ENCODE results near the gene UBE2H. TPM values are rescaled to one million over a fixed set of nuclear protein-coding genes. Genes with fewer than 3 reads are reported as not detected.
A peak's percentile ranks its signal among the peaks of the same experiment; 100 is the strongest.

UBE2H gene
- polyA plus RNA-seq, 1 of the 3 experiments (the other 2 are of a cell fraction): 129 TPM

DNA sequence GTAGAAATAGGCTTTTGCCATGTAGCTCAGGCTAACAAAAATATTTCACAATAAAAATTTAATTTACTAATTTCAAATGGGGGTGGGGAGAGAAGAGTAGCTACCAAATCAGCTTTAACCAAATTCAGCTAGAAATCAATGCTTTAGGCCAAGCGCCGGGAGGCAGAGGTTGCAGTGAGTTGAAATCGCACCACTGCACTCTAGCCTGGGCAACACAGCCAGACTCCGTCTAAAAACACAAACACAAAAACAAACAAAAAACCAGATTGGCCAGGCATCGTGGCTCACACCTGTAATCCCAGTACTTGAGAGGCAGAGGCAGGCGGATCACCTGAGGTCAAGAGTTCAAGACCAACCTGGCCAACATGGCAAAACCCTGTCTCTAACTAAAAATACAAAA is 9.4 kb downstream of the UBE2H start (continued):
- TF ChIP-seq FOXM1 (IDR thresholded peaks at IDR 0.05; ENCODE audit: low read depth) (no peak), ELF1 (IDR thresholded peaks at IDR 0.05) (no peak), EP300 (IDR thresholded peaks at IDR 0.05; ENCODE audit: borderline replicate concordance in 1 of 2, low read depth in 1 of 2, low read length in 1 of 2) (no peak), TEAD4 (IDR thresholded peaks at IDR 0.05; ENCODE audit: borderline replicate concordance, insufficient read depth) (no peak), RXRA (IDR thresholded peaks at IDR 0.05; ENCODE audit: borderline replicate concordance, low read depth) (no peak), RFX5 (IDR thresholded peaks at IDR 0.05; ENCODE audit: low read length) (no peak), EZH2phosphoT487 (IDR thresholded peaks at IDR 0.05; ENCODE audit: borderline replicate concordance, low read depth) (no peak)

DNA sequence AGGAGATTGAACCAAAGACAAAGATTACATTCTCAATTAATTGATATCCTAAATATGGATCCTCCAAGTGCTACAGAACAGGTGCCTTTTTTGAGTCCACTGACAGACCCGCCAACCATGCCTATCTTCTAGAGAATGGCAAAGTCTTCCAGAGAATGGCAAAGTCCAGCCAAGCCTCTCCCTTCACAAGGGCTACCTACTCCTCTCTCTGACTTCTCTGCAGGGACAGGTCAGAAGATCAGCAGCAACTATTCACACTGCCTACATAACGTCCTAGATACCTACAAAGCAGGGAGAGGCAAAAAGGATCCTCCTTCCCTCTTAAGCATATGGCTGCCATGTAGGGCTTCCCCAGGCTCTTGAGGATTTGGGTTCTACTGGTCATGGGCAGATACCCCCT is 12.4 kb downstream of the UBE2H start:
- H4K20me1 ChIP-seq (ENCODE audit: insufficient read depth): peaks cover 98% of the 10 kb centered on the region
- WGBS (ENCODE audit: low lambda C conversion rate): 95% methylated on average over 2 of the region's 2 CpGs
- POLR2A ChIA-PET: no interaction called here
- H3K4me3 ChIP-seq (ENCODE audit: low read depth in 2 of 2, low read length in 1 of 2): no peak overlapping the region
- peaks cover 14% of the 10 kb centered on the region for H3F3A ChIP-seq (replicated peaks; ENCODE audit: insufficient read depth)
- CTCF ChIA-PET: no interaction called here
- DNase-seq: no peak
- H3K27ac ChIP-seq (ENCODE audit: low read depth in 2 of 2, low read length in 1 of 2): no peak overlapping the region
- no peak overlapping the region for H3K9ac ChIP-seq
- no peaks in the 10 kb centered on the region for H3K9me3 ChIP-seq
- H3K36me3 ChIP-seq (replicated peaks in 1 of 2; ENCODE audit: control insufficient read depth in 1 of 2, insufficient read depth in 2 of 2, low read length in 1 of 2): peaks cover 5 to 63% of the 10 kb centered on the region in 2 experiments
- no peaks in the 10 kb centered on the region for H3K9me2 ChIP-seq
- no peaks in the 10 kb centered on the region for H3K27me3 ChIP-seq (ENCODE audit: insufficient read depth)
- peaks cover 100% of the 10 kb centered on the region for H3K79me2 ChIP-seq (ENCODE audit: insufficient read depth)
- H2AFZ ChIP-seq (ENCODE audit: low read depth): no peak overlapping the region
- H3K4me2 ChIP-seq: no peak overlapping the region
- TF ChIP-seq SIN3A (IDR thresholded peaks at IDR 0.05; ENCODE audit: borderline replicate concordance, low read depth, low read length): no peak
- TF ChIP-seq NRF1 (IDR thresholded peaks at IDR 0.05; ENCODE audit: low read depth, low read length): no peak
- TF ChIP-seq USF2 (IDR thresholded peaks at IDR 0.05; ENCODE audit: borderline replicate concordance, low read depth, low read length): no peak
- no peak for TF ChIP-seq ELF1 (IDR thresholded peaks at IDR 0.05)
- no peak for TF ChIP-seq RXRA (IDR thresholded peaks at IDR 0.05; ENCODE audit: borderline replicate concordance, low read depth)
- TF ChIP-seq GABPA (IDR thresholded peaks at IDR 0.05; ENCODE audit: low read depth): no peak
- TF ChIP-seq TCF12 (IDR thresholded peaks at IDR 0.05): no peak
- TF ChIP-seq YY1 (IDR thresholded peaks at IDR 0.05; ENCODE audit: low read depth): no peak
- no peak for TF ChIP-seq RCOR1 (IDR thresholded peaks at IDR 0.05; ENCODE audit: low read length)
- peaks cover 0 to 4% of the 10 kb centered on the region in 2 experiments; a peak in 1 of 4 replicates for H3K4me1 ChIP-seq (ENCODE audit: control insufficient read depth in 1 of 2, insufficient read depth in 2 of 2, low read depth in 1 of 2, low read length in 1 of 2)

- TF ChIP-seq SMC3 (IDR thresholded peaks at IDR 0.05; ENCODE audit: low read depth, low read length) (no peak), RXRA (IDR thresholded peaks at IDR 0.05; ENCODE audit: borderline replicate concordance, low read depth) (no peak), GATA2 (CRISPR knock-in tag; IDR thresholded peaks at IDR 0.05) (no peak), MEF2A (IDR thresholded peaks at IDR 0.05; ENCODE audit: borderline replicate concordance, low read depth) (no peak), TCF12 (IDR thresholded peaks at IDR 0.05) (0 out of 2 replicates have a peak, but pooled peaks have one; percentile 9), TEAD4 (IDR thresholded peaks at IDR 0.05; ENCODE audit: borderline replicate concordance, insufficient read depth) (no peak)
These were observed 12.9 kb downstream of the UBE2H start for GRCh38 chr7:129939881-129940280.

More at GRCh38 chr7:129939881-129940280, 12.9 kb downstream of the UBE2H start:
- Histone ChIP-seq H2AFZ (ENCODE audit: low read depth) (no peak overlapping the region), H3K27me3 (ENCODE audit: insufficient read depth) (no peaks in the 10 kb centered on the region), H3F3A (replicated peaks; ENCODE audit: insufficient read depth) (peaks cover 12% of the 10 kb centered on the region), H3K4me2 (no peak overlapping the region), H3K9ac (no peak overlapping the region), H3K9me2 (no peaks in the 10 kb centered on the region), H3K27ac (ENCODE audit: low read depth in 2 of 2, low read length in 1 of 2) (no peak overlapping the region), H4K20me1 (ENCODE audit: insufficient read depth) (peaks cover 97% of the 10 kb centered on the region), H3K79me2 (ENCODE audit: insufficient read depth) (peaks cover 100% of the 10 kb centered on the region), H3K9me3 (no peaks in the 10 kb centered on the region), H3K36me3 (replicated peaks in 1 of 2; ENCODE audit: control insufficient read depth in 1 of 2, insufficient read depth in 2 of 2, low read length in 1 of 2) (peaks cover 4 to 62% of the 10 kb centered on the region in 2 experiments), H3K4me3 (ENCODE audit: low read depth in 2 of 2, low read length in 1 of 2) (no peak overlapping the region), H3K4me1 (ENCODE audit: control insufficient read depth in 1 of 2, insufficient read depth in 2 of 2, low read depth in 1 of 2, low read length in 1 of 2) (peaks cover 0 to 4% of the 10 kb centered on the region in 2 experiments; a peak in 1 of 4 replicates)
- 94% methylated on average over 4 of the region's 4 CpGs for WGBS (ENCODE audit: low lambda C conversion rate)
- POLR2A ChIA-PET: no interaction called here
- no peak for DNase-seq
- CTCF ChIA-PET: interaction anchor here (1.3 kb wide), 1 partner anchor 12 kb away, joined by 4 read pairs; no protein-coding TSS in a partner anchor

Measured in SK-N-SH (cell line).